WI38 (cell line): Measurements from ENCODE around the gene ZNF416.

Source experiments
- H3K4me3 ChIP-seq: 2 replicates; pipeline ENCODE4 v1.5.1; 2011; ENCODE audit warnings: low read depth, mild to moderate bottlenecking, control low read depth, low read length
- CTCF ChIP-seq: IDR thresholded peaks from 2 replicates; pipeline ENCODE4 v1.5.1; 2012; ENCODE audit warnings: low read depth, mild to moderate bottlenecking, control low read depth, low read length

The ZNF416 gene

GRCh38 chr19:57559008-57559403, 19.7 kb downstream of the ZNF416 start:
- H3K4me3 ChIP-seq = peak overlapping the region; percentile 97
- TF ChIP-seq CTCF = no peak

DNA sequence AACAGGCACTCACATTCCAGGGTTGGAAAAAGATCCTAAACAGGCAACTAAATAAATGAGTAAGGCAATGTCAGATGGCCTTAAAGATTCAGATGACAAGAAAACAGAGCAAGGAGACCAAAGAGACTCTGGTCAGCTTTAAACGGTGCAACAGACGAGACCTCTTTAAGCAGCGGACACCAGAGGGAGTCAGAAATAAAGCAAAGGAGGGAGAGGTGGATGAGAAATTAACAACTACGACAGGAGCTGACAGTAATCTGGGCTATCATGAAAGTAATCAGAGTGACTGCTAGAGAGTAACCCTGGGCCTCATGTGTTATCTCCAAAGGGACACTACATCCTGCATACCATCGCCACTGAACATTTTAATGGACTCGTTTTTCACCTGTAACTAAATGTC, 20.2 kb downstream of the ZNF416 start:
- H3K4me3 ChIP-seq = peak overlapping the region; percentile 97
- no peak for TF ChIP-seq CTCF

GRCh38 chr19:57557659-57558058, 21.1 kb downstream of the ZNF416 start:
- no peak overlapping the region for H3K4me3 ChIP-seq
- no peak for TF ChIP-seq CTCF

GRCh38 chr19:57552432-57552831, 26.3 kb downstream of the ZNF416 start:
- TF ChIP-seq CTCF = no peak

GRCh38 chr19:57546513-57546912, 32.2 kb downstream of the ZNF416 start:
- no peak overlapping the region for H3K4me3 ChIP-seq
- no peak for TF ChIP-seq CTCF

More at GRCh38 chr19:57552432-57552831, 26.3 kb downstream of the ZNF416 start:
- H3K4me3 ChIP-seq = no peak overlapping the region

GRCh38 chr19:57537953-57538547, 40.7 kb downstream of the ZNF416 start:
- H3K4me3 ChIP-seq = no peak overlapping the region
- TF ChIP-seq CTCF = no peak

- H3K4me3 ChIP-seq = peak within 1 kb of the TSS; percentile 100
- TF ChIP-seq CTCF = no peak
Observed at GRCh38 chr19:57527136-57527881, 51.4 kb downstream of the ZNF416 start, which contains the start of gene ZNF549. ZNF549 (plus strand) TSS chr19:57527356; CDS start chr19:57527574, 218 bp downstream.
